Body of pancreas (tissue), 4 donors: Measurements from ENCODE around the gene FLT1. TPM values are rescaled to one million over a fixed set of nuclear protein-coding genes. Genes with fewer than 3 reads are reported as not detected.

Experiments
- ATAC-seq: fragments of 150-250 bp; one replicate; pipeline ENCODE4 v1.9.1; 2016
- DNase-seq, 4 donors: peaks; one replicate each; pipeline ENCODE4 v3.0.0-alpha.2; 2019
- H3K27ac ChIP-seq, 4 donors: fragments of 200-600 bp; sonication (generic); 1 replicate in 3 of 4; 2 replicates in 1 of 4; pipeline versions ENCODE4 v1.5.1 to v1.6.1; 2016 to 2019; ENCODE audit warnings: mild to moderate bottlenecking in 1 of 4, mixed read lengths in 1 of 4, moderate library complexity in 1 of 4
- H3K27me3 ChIP-seq, 2 donors: fragments of 200-600 bp; sonication (generic); one replicate each; pipeline ENCODE4 v1.6.0; 2016; ENCODE audit warnings: mild to moderate bottlenecking in 1 of 2
- H3K36me3 ChIP-seq, 2 donors: fragments of 200-600 bp; sonication (generic); replicated peaks in 1 of 2; 2 replicates each; pipeline ENCODE4 v1.5.1; 2016; ENCODE audit warnings: low read depth in 2 of 2; ENCODE audit not compliant: insufficient read depth in 1 of 2
- H3K4me1 ChIP-seq: fragments of 200-600 bp; sonication (generic); one replicate; pipeline ENCODE4 v1.6.0; 2016
- H3K4me3 ChIP-seq, 2 donors: fragments of 200-600 bp; sonication (generic); 1 replicate in 1 of 2; 2 replicates in 1 of 2; pipeline ENCODE4 v1.5.1; 2016 to 2019
- H3K9me3 ChIP-seq, 3 donors: fragments of 200-600 bp; sonication (generic); 1 replicate in 2 of 3; 2 replicates in 1 of 3; pipeline ENCODE4 v1.5.1; 2016
- CTCF ChIP-seq, 7 experiments: fragments of 450-650 bp in 4 of 7; fragments of 200-600 bp in 3 of 7; sonication (generic) in 3 of 7; IDR thresholded peaks; one replicate each; pipeline ENCODE4 v1.5.1; 2016 to 2019; ENCODE audit warnings: antibody characterized with exemption in 7 of 7
- POLR2A ChIP-seq, 3 donors: fragments of 450-650 bp; IDR thresholded peaks; one replicate each; pipeline ENCODE4 v1.6.1; 2016; ENCODE audit warnings: antibody characterized with exemption in 3 of 3, mild to moderate bottlenecking in 2 of 3
- whole genome bisulfite sequencing, 2 donors: methylation state at CpG; one replicate each; pipeline ENCODE4 v1.1.5; 2017; 5-methylcytosine and 5-hydroxymethylcytosine counted together
- intact Hi-C: fragments of 100-400 bp; cut with DNase I; formaldehyde crosslinking; loops from one replicate; pipeline ENCODE4 v1.15.1; 2023
- total RNA-seq, 2 donors: library from RNA; depleted of rRNA; stranded (reverse); fragments of >200 nt; gene quantifications; one replicate each; pipeline ENCODE4 v1.1.0, GENCODE V29; 2016

FLT1 gene
- total RNA-seq, 2 donors from 2014 or later = 15.3 to 20.4 TPM

- intact Hi-C loops = no loop called here
- Histone ChIP-seq H3K4me3 (no peak overlapping the region), H3K9me3 (no peaks in the 10 kb centered on the region), H3K4me1 (peaks cover 21% of the 10 kb centered on the region), H3K36me3 (no peaks in the 10 kb centered on the region), H3K27me3 (peaks cover 0 to 20% of the 10 kb centered on the region in 2 donors), H3K27ac (no peak overlapping the region)
- WGBS, 2 donors = 29 to 32% methylated on average over 10 of the region's 10 CpGs
- DNase-seq (no peak), ATAC-seq (no peak)
- TF ChIP-seq POLR2A (IDR thresholded peaks at IDR 0.05) (peak in 1 of 3 donors; percentile 11), CTCF (IDR thresholded peaks at IDR 0.05) (no peak)
Measured at GRCh38 chr13:28492569-28493367, 2.2 kb downstream of the FLT1 start.

- no peak overlapping the region for H3K27ac ChIP-seq
- TF ChIP-seq POLR2A (IDR thresholded peaks at IDR 0.05) (no peak), CTCF (IDR thresholded peaks at IDR 0.05) (no peak)
- H3K36me3 ChIP-seq = no peaks in the 10 kb centered on the region
- peaks cover 15% of the 10 kb centered on the region for H3K4me1 ChIP-seq
- no peaks in the 10 kb centered on the region for H3K9me3 ChIP-seq
- H3K4me3 ChIP-seq = no peak overlapping the region
- intact Hi-C loops = no loop called here
- ATAC-seq (no peak), DNase-seq (no peak)
- WGBS, 2 donors = 57 to 58% methylated on average over 6 of the region's 6 CpGs
- H3K27me3 ChIP-seq = peaks cover 0 to 13% of the 10 kb centered on the region in 2 donors
Measured at GRCh38 chr13:28490061-28490460, 4.9 kb downstream of the FLT1 start.

DNA sequence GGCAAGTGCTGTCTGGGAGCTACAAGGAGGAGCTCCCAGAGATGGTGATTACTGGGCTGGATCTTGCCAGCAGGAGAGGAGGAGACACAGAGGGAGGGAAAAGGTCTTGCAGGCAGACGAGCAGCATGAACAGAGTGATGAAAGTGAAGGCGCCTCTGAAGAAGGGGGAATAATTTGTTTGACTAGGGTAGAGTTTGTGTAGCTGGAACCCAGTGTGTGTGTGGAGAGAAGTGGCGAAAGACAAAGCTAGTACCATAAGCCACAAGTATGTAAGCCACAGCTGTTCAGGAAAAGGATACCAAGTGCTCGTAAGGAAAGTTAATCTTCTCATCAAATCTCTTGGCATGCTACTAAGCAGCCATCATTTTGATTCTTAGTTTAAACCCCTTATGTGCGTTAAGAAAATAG is 5.4 kb downstream of the FLT1 start:
- 34 to 60% methylated on average over 5 of the region's 5 CpGs for WGBS, 2 donors
- Histone ChIP-seq H3K4me1 (peaks cover 10% of the 10 kb centered on the region), H3K36me3 (no peaks in the 10 kb centered on the region), H3K9me3 (no peaks in the 10 kb centered on the region), H3K27ac (no peak overlapping the region), H3K27me3 (peaks cover 0 to 9% of the 10 kb centered on the region in 2 donors), H3K4me3 (no peak overlapping the region)
- no peak for TF ChIP-seq CTCF (IDR thresholded peaks at IDR 0.05)
- DNase-seq (no peak), ATAC-seq (no peak)
- intact Hi-C loops = no loop called here

DNA sequence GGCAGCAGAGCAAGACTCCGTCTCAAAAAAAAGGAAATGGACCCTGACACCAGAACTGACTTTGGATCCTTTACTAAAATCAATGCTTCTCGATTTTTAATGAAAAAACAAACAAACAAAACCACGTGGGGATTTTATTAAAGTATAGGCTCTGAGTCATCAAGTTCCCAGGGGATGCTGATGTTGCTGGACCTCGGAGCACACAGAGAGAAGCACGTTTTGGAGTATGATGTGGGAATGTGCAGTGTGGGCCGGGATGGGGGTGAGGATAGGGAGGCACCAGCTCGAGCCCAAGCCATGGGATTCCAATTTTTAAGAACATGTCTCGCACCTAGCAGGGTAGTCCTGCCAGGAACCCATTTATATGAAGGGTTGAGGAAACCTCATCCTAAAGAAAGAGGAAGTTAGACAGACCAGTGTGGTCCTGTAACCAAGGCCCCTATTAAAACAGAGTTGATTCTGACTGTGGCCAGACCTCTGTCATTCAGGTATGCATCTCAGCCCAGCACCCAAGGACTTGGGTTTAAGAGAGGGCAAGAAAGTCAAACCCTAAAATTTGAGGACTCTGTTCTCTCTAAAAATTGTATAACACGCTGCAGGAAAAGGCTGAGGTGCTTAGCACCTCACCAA is 6.4 kb downstream of the FLT1 start:
- intact Hi-C loops = no loop called here
- ATAC-seq = no peak
- no peak for DNase-seq
- no peak overlapping the region for H3K4me3 ChIP-seq
- TF ChIP-seq CTCF (IDR thresholded peaks at IDR 0.05) (no peak), POLR2A (IDR thresholded peaks at IDR 0.05) (no peak)
- no peak overlapping the region for H3K27ac ChIP-seq
- H3K36me3 ChIP-seq = no peaks in the 10 kb centered on the region
- no peaks in the 10 kb centered on the region for H3K4me1 ChIP-seq
- WGBS, 2 donors = 43 to 55% methylated on average over 9 of the region's 9 CpGs
- no peaks in the 10 kb centered on the region for H3K9me3 ChIP-seq
- H3K27me3 ChIP-seq = peaks cover 0 to 8% of the 10 kb centered on the region in 2 donors
